ENCODE measurements around the gene CABLES2.

The CABLES2 gene

DNA sequence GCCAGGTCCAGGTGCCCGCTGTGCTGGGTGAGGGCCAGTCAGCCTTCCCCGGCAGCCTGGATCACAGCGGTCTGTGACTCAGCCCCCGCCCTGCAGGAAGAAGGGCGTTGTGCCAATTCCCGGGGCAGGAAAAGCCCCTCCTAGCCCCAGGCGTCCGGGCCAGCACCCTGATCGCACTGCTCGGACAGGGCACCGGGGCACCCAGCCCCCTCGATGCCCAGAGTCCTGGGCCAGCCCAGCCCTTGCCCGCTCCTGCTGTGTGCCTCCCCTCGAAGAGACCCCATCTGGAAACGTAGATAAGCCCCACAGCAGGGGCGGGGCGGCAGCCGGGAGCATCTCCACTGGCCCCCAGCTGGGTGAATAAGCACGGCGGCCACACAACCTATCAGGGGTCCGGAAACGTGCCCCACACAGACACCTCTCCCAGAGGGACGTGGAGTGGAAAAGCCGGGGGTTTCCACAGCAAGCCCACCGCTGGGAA lies 49.9 kb downstream of the CABLES2 start:
- no peak for DNase-seq

DNA sequence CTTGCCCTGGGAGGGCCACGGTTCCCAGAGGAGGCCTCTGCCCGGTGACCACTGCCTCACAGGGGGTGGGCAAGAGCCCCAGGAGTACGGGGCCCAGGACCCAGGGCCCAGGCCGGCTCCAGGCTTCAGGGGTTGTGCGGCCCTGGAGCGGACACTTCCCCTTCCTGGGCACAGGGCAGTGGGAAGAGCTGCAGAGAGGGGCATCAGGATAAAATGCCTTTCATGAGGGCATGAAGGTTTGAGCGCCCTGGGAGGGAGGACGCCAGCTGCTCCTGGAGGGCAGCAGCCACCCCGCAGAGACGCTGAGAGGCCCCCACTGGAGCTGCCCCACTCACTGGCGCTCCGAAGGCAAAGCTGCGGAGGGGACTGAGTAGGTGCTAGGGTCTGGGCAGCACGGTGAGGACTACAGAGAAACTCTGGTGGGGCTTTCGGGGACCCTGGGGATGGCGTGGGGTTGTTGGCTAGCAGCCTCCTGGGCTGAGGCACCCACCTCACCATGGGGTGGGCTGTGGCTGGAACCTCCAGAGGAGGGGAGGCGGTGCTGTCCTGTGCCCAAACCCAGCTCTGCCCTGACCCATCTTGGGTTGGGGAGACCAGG lies 50.4 kb downstream of the CABLES2 start:
- no peak for DNase-seq

DNA sequence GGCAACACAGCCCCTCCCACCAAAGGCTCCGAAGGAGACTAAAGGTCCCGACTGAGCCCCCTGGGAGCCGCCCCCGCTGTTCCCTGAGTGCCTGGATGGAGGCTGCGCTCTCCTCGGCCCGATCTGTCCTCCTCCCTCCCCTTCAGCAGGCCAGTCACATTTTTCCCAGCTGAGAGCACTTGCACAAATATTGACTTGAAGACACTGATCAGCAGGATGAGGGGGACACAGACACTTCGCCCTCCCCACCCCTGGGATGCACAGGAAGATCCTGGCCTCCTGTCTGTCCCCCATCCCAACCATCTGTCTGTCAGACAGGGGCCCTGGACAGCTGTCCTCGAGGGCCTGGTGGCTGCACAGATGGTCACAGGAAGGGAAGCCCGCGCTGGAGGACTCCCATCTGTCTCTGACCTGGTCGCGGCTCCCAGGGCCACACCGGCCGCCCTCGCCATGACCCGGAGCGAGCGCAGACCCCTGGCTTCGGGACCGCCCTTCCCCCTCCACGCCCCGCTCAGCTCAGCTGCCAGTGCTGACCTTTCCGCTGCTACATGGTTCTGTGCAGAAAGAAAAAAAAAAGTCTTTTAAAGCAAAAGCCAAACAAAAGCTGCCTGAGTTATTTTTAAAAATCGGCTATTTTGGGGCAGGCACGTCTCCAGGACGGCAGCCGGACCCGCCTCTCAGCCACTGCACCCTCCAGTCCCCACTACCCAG lies 51.1 kb downstream of the CABLES2 start:
- DNase-seq: no peak

DNA sequence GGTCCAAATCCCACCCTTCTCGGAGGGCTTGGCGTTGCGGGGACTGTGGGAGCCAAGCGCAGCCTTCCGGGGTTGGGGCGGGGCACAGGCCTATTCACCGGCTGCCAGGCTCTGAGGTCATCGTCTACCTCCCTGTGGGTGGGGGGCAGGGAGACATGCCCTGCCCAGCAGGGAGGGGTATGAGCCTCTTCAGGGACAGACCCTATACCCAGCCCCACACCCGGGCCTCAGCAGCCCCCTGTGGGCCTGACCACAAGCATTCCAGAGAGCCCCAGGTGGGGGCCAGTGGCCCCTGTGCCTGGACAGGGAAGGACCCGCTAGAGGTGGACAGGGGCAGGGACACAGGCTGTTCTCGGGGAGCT lies 51.6 kb downstream of the CABLES2 start:
- no peak for DNase-seq

DNA sequence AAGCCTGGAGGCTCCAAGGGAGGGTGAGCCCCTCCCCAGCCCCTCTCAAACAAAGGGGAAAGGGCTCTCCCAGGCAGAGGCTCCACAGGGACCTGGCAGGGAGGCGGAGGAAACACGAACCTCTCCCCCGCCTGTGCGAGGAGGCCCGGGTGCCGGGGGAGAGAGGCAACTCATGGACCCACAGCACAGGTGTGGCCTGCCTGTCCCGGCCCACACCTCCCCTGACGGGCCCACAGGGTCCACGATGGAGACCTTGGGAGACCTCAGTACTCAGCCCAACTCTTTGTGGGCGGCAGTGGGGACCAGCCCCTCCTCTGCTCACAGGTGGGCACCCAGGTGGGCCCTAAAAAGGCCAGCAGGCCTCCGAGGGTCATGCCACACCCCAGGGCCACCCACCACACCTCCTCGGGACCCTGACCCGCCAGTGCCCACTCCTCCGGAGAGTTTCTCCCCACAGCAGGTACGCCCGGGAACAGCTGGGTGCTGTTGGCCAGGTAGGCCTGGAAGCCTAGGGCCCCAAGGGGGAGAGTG lies 52.2 kb downstream of the CABLES2 start:
- no peak for DNase-seq

DNA sequence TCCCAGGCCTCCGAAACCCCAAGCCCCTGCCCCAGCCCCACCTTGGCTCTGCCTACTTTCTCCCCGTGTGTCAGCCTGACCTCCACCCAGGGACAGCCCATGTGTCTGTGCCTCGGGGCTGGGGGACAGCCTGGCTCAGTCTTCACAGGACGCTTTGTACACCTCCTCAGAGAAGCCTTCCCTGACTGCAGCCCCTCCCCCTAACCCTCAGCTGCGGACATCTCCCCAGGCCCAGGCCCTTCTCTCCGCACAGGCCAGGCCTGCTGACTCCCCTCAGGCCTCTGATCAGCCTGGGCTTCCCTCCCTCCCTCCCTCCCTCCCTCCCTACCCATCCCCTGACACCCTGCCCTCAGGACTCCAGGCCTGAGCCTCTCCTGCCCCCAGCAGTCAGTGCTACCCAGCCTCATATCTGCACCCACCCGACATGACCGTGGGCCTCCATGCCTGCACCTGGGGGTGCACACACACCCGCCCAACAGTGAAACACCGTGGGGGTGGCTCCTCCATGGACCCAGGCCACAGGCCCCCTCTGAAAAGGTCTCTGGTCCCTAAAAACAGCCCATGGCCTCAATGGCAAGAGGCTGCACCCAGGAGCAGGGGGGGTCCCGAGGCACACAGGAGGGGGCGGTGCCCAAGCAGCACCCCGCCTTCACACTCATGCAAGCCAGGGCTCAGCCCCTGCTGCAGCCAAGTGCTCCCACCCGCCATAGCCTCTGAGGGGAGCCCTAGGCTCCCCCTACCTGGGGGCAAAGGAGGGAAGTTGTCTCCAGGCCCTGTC lies 52.9 kb downstream of the CABLES2 start:
- DNase-seq: no peak

DNA sequence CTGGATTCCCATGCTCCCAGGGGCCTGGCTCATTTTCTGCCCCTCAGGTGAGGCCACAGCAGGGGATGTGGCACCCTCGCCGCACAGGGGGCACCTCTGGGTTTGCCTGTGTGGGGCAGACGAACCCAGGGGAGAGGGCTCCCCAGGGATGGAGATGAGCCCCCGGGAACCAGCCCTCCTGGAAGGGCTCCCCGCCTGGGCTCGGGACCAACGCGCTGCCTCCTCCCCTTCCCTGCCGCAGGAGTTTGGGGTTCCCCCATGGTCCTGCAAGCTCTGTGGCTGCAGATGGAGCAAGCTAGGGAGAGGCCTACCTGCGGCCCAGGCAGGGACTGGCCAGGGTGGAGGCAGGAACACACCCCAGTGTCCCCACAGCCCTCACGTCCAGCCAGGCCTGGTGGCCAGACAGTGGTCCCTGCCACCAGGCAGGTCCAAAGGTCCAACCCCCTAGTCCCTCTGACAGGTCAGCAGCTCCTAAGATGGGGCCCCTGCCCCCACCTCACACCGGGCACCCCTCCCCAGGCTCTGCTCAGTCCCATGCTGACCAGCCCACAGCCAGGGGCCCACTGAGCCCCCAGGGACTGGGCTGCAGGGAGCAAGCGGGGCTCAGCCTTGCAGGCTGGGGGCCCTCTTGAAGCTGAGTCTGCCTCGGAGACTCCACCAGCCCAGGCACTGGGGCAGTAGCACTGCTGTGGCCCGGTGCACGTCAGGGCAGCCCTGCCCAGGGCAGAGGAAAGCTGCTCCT lies 53.6 kb downstream of the CABLES2 start:
- no peak for DNase-seq

DNA sequence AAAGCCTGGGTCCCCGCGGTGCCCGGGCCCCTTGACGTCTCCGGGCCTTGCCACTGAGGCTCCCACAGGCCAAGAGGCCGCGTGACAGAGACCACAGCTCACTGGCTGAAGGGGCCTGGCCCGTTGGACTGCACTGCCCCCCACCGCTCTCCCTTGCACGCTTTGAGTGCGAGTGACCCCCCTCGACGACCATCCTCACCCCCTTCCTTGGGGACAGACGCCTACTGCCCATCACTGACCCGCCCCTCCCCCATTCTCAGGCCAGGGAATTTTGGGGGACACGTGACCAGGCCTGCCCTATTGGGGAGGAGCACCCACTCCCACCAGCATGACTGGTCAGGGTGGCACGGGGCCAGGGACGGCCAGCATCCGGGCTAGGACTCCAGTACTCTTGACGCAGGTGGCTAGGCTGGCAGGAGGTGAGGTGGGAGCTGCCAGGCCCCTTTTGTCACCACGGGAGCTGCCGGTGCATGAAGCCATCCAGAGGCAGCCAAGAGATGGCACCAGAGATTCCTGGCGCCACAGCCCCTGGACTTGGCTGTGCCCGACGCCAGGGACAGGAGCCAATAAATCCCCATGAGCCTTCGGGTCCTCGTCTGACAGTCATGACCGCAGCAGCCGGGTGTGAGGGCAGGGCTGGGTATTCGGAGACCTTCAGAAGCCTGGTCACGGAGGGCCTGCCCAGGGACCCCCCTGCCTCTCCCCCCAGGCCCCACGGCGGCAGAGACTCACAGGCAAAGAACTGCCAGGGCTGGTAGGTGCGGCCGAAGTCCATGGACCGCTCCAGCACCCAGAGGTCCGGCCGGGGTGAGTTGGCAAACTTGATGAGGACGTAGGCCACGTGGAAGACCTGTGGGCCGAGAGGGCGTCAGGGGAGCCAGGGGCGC lies 54.4 kb downstream of the CABLES2 start:
- DNase-seq: no peak

DNA sequence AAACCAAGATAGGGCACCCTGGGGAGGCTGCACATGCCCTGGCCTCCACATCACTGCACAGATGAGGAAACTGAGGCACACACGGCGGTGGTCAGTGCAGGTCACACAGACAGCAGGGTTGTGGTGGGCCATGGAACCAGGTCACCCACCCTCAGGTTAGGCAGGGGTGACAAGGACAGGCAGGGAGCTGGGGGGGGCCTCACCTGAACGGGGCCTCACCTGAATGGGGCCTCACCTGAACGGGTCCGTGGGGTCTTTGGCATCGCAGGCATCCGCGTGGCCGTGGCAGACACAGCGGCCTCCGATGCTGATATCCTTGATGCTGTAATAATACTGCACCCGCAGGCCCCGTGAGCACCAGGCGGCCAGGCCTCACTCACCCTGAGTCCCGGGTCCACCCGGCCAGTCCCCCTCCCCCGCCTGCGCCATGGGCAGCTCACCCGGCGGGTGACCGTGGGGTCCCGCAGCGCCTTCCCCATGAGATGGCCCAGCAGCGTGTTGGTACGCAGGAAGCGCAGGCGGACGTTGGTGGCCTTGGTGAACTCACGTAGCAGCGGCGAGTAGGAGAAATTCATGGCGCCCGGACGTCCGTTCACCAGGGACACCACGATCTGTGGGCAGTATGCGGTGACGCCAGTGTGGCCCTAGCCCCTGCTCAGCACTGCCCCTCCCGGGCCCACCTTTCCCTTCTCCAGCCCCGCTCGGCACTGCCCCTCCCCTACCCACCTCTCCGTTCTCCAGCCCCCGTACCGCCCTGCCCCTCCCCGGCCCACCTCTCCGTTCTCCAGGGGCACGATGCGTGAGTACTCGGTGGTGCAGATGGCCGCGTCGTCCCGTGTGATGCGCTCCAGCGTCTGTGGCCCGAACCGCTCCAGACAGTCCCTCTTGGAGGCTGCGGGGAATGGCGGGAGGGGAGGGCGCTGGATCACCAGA lies 55.4 kb downstream of the CABLES2 start:
- no peak for DNase-seq

DNA sequence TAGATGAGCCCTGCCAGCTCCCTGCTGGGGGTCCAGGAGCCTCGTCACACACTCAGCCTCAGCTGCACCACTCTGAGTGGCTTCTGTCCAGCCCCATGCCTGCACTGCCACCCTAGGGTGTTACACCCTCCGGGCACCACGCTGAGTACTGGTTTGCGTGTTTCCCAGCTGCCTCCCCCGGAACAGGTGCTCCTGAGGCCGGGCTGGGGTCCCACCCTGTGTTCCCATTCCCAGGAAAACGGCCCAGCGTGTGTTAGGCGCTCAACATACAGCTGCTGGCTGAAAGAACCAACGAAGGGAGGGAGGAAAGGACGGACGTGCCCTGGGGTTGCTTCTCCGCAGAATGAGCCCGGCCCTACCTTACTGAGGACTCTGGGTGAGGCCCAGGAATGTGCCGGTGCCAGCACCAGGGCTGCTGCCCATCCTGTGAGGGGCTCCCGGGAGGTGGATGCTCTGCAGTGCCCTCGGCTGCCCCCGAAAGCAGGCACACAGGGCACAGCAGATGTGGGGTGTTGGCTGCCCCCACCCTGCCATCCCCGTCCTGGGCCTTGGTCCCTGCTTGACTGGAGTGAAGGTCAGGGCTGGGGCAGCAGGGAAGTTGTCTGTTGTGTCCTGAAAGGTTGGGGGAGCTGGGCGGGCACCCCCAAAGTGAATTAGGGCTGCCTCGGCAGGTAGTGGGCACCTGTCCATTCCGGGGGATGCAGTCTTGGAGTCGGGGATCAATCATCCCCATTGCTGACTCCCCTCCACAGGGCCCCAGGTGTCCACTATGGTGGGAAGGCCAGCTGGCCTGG lies 56.3 kb downstream of the CABLES2 start:
- no peak for DNase-seq

DNA sequence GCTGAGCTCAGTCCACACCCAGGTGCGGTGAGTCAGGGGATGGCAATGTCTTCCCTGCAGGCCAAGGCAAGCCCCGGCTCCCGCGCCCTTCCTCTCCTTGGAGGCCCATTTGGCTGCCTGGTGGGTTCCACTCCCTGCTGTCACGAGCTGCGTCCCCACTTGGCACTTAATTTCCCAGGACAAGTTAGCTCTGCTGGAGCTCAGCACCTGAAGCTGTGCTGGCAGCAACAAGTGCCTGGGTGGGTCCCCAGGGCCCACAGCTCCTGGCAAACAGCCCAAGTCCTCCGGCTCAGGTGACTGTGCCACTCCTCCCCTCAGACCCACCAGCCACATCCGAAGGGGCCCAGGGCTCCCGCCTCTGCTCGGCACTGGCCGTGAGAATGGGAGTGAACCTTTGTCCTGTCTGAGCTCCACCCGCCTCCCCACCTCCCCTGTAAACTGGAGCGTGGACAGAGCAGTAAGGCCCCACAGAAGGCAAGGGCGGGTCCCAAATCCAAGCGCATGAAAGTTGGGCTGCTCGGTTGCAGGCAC lies 56.9 kb downstream of the CABLES2 start:
- DNase-seq: no peak

DNA sequence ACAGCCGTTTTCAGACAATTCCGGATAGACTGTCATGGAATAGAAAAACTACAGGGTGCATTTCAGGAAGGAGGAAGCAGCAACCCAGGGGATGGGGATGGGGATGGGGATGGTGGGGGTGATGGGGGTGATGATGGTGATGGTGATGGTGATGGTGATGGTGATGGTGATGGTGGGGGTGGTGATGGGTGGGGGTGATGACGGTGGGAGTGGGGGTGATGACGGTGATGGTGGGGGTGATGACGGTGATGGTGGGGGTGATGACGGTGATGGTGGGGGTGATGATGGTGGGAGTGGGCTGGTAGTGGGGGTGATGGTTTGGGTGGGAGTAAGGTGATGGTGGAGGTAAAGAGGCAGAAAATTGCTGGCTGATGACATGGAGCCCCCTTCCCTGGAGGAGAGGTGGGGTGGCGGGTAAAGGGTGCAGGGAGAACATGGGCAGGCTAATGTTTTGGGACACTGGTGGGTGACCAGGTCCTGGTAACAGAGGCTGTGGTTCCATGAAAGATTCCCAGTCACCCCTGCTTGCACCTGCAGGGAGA lies 57.5 kb downstream of the CABLES2 start:
- DNase-seq: no peak

DNA sequence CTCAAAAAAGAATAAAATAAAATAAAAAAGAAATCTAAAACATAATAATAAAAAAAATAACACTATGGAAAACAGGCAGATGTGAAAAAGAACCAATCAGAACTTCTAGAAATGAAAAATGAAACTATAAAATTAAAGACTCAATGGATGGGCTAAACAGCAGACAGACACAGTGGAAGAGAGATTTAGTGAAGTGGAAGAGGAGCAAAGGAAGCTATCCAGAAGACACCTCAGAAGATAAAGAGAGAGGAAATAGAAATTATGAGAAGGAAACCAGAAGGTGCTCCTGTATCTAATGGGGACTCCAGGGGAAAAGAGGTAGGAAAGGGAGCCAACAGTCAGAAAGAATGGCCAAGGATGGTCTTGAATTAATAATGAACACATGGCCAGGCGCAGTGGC lies 58.5 kb downstream of the CABLES2 start:
- no peak for DNase-seq

DNA sequence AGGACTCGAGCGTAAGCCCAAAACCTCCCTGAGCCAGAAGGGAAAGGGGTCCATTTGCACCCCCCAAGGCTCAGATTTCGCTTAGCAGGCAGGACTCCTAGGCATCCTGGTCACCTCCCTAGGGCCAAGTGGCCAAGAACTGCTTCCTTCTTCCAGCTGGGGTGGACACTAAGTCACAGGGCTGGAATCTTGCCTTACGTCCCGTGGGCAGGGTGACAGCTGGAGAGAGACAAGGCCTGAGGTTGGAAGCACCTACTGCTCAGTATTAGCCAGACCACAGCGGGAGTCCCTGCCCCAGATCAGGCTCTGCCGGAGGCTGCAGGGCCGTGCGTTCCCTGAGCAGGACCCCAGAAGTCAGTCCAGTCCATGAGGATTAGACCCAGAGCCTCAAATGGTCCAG lies 59.6 kb downstream of the CABLES2 start:
- no peak for DNase-seq

DNA sequence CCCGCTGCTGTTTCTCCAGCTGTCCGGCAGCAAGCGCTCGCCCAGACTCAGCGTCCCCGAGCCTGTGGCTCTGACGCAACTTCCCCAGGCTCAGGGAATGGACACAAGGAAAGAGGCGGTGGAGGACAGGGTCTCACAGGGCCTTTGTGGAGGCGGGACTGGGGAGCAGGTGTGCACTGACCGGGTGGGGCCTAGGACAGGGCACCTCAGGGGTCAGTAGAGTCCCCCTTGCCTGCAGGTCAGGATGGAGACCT lies 60.0 kb downstream of the CABLES2 start:
- no peak for DNase-seq

DNA sequence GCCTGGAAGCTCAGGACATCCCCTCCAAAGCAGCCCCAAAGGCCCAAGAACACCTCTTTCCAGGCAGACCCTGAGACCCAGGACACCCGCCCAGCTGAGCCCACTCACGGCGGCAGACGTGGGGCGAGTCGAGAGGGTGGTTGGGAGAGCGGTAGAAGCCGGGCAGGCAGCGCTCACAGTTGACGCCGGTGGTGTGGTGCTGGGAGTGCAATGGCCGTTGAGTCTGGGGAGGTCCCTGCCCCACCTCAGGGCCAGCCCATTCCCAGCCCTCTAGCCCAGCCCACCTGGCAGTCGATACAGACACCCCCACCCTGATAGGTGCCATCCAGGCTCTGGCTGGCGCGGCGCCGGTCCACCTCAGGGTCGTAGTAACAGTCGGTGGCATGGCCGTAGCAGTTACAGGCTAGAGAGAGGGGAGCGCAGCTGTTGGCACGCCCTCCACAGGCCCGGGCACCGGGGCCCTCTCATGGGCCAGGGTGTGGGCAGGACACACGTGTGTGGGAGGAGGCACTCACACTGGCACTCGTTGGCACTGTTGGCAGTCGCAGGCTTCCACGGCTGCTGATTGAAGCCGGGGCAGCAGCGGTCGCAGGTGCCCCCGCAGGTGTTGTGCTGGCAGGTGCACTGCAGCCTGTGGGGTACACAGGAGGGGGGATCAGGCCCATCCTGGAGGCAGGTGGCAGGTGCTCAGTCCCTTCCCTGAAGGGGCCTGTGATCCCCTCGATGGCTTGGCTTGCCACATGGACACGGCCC lies 60.5 kb downstream of the CABLES2 start:
- DNase-seq: no peak

DNA sequence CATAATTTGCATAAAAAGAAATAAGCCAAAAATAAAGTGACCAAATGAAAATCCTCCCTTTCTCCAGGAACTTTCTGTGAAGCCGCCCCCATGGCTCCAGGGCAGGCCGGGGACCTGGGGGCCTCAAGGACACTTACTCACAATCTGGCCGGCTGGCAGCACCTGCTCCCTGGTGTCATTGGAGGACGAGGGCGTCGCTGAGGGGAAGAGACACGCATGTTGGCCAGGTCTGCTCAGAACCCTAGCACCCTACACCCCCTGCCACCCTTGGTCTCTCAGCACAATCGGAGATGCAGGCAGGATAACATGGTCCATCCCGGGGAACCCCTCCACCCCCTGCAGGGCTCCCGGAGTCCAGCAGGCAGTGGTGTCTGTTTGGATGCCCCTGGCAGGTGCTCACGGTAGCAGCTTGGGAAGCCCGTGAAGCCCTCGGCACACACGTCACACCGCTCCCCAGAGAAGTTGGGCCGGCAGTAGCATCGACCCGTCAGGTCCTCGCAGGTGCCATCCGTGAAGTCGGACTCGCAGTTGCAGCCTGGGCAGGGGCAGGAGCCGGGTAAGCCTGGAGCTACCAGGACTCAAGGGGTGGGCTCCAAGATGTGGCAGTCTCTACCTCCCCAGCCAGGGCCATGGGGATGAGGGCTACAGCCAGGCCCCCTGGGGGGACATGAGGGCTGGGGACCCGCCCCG lies 61.3 kb downstream of the CABLES2 start:
- DNase-seq: no peak

DNA sequence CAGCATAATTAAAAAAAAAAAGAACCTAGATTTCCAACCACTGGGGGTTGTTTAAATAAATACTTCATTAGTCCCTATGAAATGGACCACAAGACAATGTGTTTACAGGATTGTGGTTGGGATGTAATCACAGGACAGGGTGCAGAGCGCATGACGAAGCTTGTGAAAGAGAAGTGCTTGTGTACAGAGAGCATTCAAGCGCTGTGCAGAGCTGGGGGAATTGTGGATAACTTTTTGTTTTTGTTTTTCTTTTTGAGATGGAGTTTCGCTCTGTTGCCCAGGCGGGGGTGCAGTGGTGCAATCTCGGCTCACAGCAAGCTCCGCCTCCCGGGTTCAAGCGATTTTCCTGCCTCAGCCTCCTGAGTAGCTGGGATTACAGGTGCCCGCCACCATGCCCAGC lies 62.3 kb downstream of the CABLES2 start:
- no peak for DNase-seq

Measured in bone marrow (tissue), 2 donors.